Measurements from ENCODE around the gene SLC5A6.

The SLC5A6 gene

DNA sequence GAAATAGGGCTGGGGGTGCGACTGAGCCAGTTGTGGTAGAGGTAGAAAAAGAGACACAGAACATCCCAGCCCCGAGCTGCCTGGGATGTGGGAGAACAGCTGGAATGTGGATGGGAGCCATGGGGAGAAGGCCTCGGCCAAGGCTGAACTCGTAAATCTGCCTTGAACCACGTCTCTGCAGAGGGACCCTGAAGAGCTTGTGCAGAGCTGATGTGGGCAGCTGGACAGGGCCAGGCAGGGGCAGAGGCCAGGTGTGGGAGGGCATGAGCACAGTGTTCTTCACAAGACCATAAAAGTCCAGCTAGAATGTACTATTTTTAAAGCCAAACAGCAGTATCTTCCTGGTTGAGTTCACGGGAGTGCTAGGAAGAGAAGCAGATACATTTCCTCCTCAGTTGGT, 57.6 kb downstream of the SLC5A6 start:
- no peak overlapping the region for H3K4me3 ChIP-seq (ENCODE audit: low read depth in 1 of 2, low read length in 1 of 2)
- no peaks in the 10 kb centered on the region for H3K4me1 ChIP-seq (ENCODE audit: control insufficient read depth in 1 of 2, insufficient read depth in 1 of 2, low read depth in 1 of 2, low read length in 1 of 2)
- no peaks in the 10 kb centered on the region for H3K9me3 ChIP-seq
- TF ChIP-seq, protein P1, sequence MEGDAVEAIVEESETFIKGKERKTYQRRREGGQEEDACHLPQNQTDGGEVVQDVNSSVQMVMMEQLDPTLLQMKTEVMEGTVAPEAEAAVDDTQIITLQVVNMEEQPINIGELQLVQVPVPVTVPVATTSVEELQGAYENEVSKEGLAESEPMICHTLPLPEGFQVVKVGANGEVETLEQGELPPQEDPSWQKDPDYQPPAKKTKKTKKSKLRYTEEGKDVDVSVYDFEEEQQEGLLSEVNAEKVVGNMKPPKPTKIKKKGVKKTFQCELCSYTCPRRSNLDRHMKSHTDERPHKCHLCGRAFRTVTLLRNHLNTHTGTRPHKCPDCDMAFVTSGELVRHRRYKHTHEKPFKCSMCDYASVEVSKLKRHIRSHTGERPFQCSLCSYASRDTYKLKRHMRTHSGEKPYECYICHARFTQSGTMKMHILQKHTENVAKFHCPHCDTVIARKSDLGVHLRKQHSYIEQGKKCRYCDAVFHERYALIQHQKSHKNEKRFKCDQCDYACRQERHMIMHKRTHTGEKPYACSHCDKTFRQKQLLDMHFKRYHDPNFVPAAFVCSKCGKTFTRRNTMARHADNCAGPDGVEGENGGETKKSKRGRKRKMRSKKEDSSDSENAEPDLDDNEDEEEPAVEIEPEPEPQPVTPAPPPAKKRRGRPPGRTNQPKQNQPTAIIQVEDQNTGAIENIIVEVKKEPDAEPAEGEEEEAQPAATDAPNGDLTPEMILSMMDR (IDR thresholded peaks at IDR 0.05), result no peak
- H3K27ac ChIP-seq, result no peak overlapping the region
- H3K36me3 ChIP-seq, result no peaks in the 10 kb centered on the region
- H3K27me3 ChIP-seq, result no peaks in the 10 kb centered on the region

DNA sequence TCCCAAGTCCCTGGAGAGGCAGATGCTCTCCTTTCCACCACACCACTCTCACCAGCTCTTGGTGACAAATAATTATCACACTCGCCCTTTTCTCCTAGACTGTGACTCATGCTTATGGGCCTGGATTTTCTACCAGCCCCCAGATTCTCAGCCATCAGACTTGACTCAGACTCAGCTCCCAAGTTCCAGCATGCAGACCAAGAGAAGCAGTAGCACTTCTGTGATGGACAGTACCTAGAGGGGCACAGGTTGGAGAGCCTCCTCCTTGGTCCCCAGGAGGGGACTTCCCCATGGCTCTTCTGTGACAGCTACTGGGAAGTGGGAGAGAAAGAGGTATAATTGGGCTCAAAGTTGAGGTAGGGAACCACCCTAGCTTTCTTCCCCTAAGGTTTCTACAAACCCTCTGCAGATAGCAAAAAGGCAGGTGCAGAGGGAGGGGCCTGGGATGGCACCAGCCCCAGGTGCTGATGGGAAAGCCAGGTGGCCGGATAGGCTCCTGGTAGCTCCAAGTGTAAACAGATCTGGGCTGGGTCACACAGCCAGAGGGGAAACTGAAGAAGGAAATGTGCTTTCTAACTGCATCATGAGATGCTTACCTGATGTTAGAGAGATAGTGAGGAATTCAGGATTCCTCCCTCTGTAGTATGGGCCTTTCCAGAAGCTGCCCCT, 59.1 kb downstream of the SLC5A6 start:
- Histone ChIP-seq H3K27me3 (no peaks in the 10 kb centered on the region), H3K36me3 (no peaks in the 10 kb centered on the region), H3K27ac (no peak overlapping the region), H3K4me1 (ENCODE audit: control insufficient read depth in 1 of 2, insufficient read depth in 1 of 2, low read depth in 1 of 2, low read length in 1 of 2) (no peaks in the 10 kb centered on the region), H3K9me3 (no peaks in the 10 kb centered on the region), H3K4me3 (ENCODE audit: low read depth in 1 of 2, low read length in 1 of 2) (no peak overlapping the region)
- TF ChIP-seq, protein P1 (IDR thresholded peaks at IDR 0.05), result no peak

DNA sequence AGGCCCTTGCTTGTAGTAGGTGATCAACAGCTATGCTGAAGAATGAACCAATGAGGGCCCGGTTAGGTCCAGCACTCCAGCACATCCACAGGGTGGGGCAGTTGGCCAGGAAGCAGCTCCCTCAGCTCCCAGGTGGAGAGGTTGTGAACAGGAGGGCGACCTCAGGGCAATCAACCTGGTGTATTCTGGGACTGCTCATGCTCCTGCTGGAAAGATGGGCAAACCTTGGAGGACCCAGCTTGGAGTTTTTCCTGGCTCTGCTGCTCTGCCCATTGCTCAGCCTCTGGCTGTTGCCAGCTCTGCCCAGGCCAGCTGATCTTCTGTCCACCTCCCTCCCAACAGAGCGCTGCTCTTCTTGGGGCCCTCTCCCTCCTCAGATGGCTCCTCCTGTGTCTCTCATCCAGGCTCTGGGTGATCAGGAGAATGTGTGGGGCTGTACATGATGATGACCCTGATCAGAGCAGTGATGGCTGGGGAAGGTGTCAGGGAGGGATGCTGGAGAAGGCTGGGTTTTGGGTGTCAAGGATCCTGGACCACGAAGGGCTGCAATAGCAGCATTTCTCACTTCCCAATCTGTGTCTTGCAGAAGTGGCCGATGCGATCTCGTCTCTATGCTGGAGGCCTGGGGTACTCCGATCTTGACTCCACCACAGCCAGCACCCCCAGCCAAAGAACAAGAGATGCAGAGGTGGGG, 59.8 kb downstream of the SLC5A6 start:
- no peak overlapping the region for H3K27ac ChIP-seq
- no peaks in the 10 kb centered on the region for H3K27me3 ChIP-seq
- no peaks in the 10 kb centered on the region for H3K36me3 ChIP-seq
- TF ChIP-seq, protein P1 (IDR thresholded peaks at IDR 0.05), result no peak
- H3K4me1 ChIP-seq (ENCODE audit: control insufficient read depth in 1 of 2, insufficient read depth in 1 of 2, low read depth in 1 of 2, low read length in 1 of 2), result no peaks in the 10 kb centered on the region
- no peaks in the 10 kb centered on the region for H3K9me3 ChIP-seq
- no peak overlapping the region for H3K4me3 ChIP-seq (ENCODE audit: low read depth in 1 of 2, low read length in 1 of 2)

DNA sequence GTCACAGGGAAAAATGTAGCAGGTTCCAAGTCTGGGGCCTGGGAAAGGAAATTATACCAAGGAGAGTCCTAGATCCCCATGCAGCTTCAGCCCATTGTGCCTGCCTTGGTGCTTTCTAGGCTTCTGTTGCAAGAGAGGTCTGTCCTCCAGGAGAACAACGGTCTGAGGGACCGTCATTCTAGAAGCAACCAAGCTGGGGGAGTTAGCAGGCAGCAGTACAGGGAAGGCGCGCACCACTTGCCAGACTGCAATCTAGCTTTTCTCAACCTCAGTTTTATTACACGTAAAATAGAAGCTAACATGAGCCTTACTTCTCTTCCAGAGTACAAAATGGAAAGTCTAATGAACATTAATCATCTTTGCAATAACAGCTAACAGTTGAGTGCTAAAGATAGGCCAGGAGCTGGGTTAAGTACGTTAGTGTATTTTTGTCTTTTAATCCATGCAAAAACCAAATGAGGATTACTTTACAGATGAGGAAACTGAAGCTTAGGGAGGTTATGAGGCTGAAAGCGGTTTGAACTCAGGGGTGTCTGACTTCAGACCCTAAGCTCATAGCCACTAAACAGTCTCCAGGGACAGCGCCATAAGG, 61.3 kb downstream of the SLC5A6 start:
- Histone ChIP-seq H3K4me1 (ENCODE audit: control insufficient read depth in 1 of 2, insufficient read depth in 1 of 2, low read depth in 1 of 2, low read length in 1 of 2) (no peaks in the 10 kb centered on the region), H3K36me3 (no peaks in the 10 kb centered on the region), H3K27ac (no peak overlapping the region), H3K4me3 (ENCODE audit: low read depth in 1 of 2, low read length in 1 of 2) (no peak overlapping the region), H3K27me3 (no peaks in the 10 kb centered on the region), H3K9me3 (no peaks in the 10 kb centered on the region)
- TF ChIP-seq, protein P1 (IDR thresholded peaks at IDR 0.05), result no peak

All from neutrophil (primary cell).